Measurements from ENCODE around the gene PLCB4. TPM values are rescaled to one million over a fixed set of nuclear protein-coding genes. Genes with fewer than 3 reads are reported as not detected.

PLCB4 gene
- total RNA-seq, 1 donor from 2014 or later = 10.5 TPM

DNA sequence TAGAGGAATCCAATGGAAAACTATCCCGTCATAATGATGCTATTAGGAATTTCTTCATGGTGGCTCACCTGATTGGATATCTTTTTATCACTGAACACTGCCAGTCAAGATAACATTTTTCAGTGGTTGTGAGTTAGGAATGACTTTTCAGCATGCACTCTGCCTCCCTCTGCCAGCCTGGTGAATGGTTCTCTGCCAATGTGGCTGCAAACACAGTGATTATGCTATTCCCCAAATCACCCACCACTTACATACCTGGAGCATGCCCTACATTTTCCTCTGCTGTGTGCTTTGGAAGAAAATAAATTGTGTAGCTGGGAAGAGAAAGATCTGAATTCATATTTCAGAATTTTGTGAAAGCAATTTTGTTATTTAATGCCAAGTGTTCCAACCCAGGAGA is 342.9 kb downstream of the PLCB4 start:
- Mint-ChIP-seq H3K27ac (ENCODE audit: unreplicated experiment) (no peak overlapping the region), H3K27me3 (ENCODE audit: unreplicated experiment) (no peaks in the 10 kb centered on the region), H3K4me1 (ENCODE audit: unreplicated experiment) (no peaks in the 10 kb centered on the region), H3K36me3 (ENCODE audit: low read depth, unreplicated experiment) (peaks cover 2% of the 10 kb centered on the region), H3K9me3 (ENCODE audit: unreplicated experiment) (no peaks in the 10 kb centered on the region), H3K4me3 (ENCODE audit: unreplicated experiment) (no peak overlapping the region)
- TF ChIP-seq, protein P1, sequence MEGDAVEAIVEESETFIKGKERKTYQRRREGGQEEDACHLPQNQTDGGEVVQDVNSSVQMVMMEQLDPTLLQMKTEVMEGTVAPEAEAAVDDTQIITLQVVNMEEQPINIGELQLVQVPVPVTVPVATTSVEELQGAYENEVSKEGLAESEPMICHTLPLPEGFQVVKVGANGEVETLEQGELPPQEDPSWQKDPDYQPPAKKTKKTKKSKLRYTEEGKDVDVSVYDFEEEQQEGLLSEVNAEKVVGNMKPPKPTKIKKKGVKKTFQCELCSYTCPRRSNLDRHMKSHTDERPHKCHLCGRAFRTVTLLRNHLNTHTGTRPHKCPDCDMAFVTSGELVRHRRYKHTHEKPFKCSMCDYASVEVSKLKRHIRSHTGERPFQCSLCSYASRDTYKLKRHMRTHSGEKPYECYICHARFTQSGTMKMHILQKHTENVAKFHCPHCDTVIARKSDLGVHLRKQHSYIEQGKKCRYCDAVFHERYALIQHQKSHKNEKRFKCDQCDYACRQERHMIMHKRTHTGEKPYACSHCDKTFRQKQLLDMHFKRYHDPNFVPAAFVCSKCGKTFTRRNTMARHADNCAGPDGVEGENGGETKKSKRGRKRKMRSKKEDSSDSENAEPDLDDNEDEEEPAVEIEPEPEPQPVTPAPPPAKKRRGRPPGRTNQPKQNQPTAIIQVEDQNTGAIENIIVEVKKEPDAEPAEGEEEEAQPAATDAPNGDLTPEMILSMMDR (IDR thresholded peaks at IDR 0.05; ENCODE audit: unreplicated experiment) = no peak
- no peak for DNase-seq (ENCODE audit: low spot score)

- Mint-ChIP-seq H3K4me3 (ENCODE audit: unreplicated experiment) (no peak overlapping the region), H3K27ac (ENCODE audit: unreplicated experiment) (no peak overlapping the region), H3K9me3 (ENCODE audit: unreplicated experiment) (no peaks in the 10 kb centered on the region), H3K4me1 (ENCODE audit: unreplicated experiment) (no peaks in the 10 kb centered on the region), H3K36me3 (ENCODE audit: low read depth, unreplicated experiment) (peaks cover 2% of the 10 kb centered on the region), H3K27me3 (ENCODE audit: unreplicated experiment) (no peaks in the 10 kb centered on the region)
- TF ChIP-seq, protein P1 (IDR thresholded peaks at IDR 0.05; ENCODE audit: unreplicated experiment) = no peak
- no peak for DNase-seq (ENCODE audit: low spot score)
Measured at GRCh38 chr20:9412309-9412708, 343.4 kb downstream of the PLCB4 start.

DNA sequence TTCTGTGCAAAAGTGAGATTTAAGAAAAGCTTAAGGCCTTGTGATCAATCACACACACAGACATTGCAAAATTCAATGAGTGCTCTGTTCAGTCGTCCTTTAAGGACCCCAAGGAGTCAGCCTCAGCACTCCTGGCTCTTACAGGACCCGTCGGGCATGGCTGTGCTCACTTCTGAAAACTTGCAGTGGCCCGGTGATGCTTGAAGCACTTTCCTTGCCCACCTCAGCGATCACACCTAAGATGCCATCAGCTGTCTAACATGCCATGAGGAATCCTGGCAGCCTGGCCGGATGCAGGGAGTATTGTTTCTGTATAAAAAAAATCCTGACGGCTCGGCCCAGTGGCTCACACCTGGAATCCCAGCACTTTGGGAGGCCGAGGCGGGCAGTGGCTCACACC is 344.1 kb downstream of the PLCB4 start:
- Mint-ChIP-seq H3K4me3 (ENCODE audit: unreplicated experiment) (no peak overlapping the region), H3K27me3 (ENCODE audit: unreplicated experiment) (no peaks in the 10 kb centered on the region), H3K9me3 (ENCODE audit: unreplicated experiment) (no peaks in the 10 kb centered on the region), H3K27ac (ENCODE audit: unreplicated experiment) (no peak overlapping the region), H3K36me3 (ENCODE audit: low read depth, unreplicated experiment) (peaks cover 2% of the 10 kb centered on the region), H3K4me1 (ENCODE audit: unreplicated experiment) (no peaks in the 10 kb centered on the region)
- TF ChIP-seq, protein P1 (IDR thresholded peaks at IDR 0.05; ENCODE audit: unreplicated experiment) = no peak
- no peak for DNase-seq (ENCODE audit: low spot score)

- H3K9me3 Mint-ChIP-seq (ENCODE audit: unreplicated experiment) = no peaks in the 10 kb centered on the region
- H3K36me3 Mint-ChIP-seq (ENCODE audit: low read depth, unreplicated experiment) = peaks cover 2% of the 10 kb centered on the region
- DNase-seq (ENCODE audit: low spot score) = no peak
- H3K4me3 Mint-ChIP-seq (ENCODE audit: unreplicated experiment) = no peak overlapping the region
- no peak overlapping the region for H3K27ac Mint-ChIP-seq (ENCODE audit: unreplicated experiment)
- H3K4me1 Mint-ChIP-seq (ENCODE audit: unreplicated experiment) = no peaks in the 10 kb centered on the region
- H3K27me3 Mint-ChIP-seq (ENCODE audit: unreplicated experiment) = no peaks in the 10 kb centered on the region
- TF ChIP-seq, protein P1 (IDR thresholded peaks at IDR 0.05; ENCODE audit: unreplicated experiment) = no peak
Measured at GRCh38 chr20:9415426-9415825, 346.5 kb downstream of the PLCB4 start.

- no peak for DNase-seq (ENCODE audit: low spot score)
- TF ChIP-seq, protein P1 (IDR thresholded peaks at IDR 0.05; ENCODE audit: unreplicated experiment) = no peak
- Mint-ChIP-seq H3K27me3 (ENCODE audit: unreplicated experiment) (no peaks in the 10 kb centered on the region), H3K4me3 (ENCODE audit: unreplicated experiment) (no peak overlapping the region), H3K4me1 (ENCODE audit: unreplicated experiment) (no peaks in the 10 kb centered on the region), H3K36me3 (ENCODE audit: low read depth, unreplicated experiment) (peaks cover 2% of the 10 kb centered on the region), H3K27ac (ENCODE audit: unreplicated experiment) (no peak overlapping the region), H3K9me3 (ENCODE audit: unreplicated experiment) (no peaks in the 10 kb centered on the region)
Measured at GRCh38 chr20:9416421-9416820, 347.5 kb downstream of the PLCB4 start.

Data from endothelial cell (in vitro differentiated cells).